Mammary epithelial cell (primary cell): ENCODE results near the gene MRO.

Experiments
- EZH2 ChIP-seq: IDR thresholded peaks from 2 replicates; pipeline ENCODE4 v1.6.1; 2012; ENCODE audit warnings: low read length, inconsistent platforms, borderline replicate concordance
- TF ChIP-seq, protein P1 (sequence below), 2 donors: IDR thresholded peaks in 1 of 2; conservative IDR thresholded peaks in 1 of 2; 2 replicates each; pipeline ENCODE4 v1.5.1; 2011 to 2012; ENCODE audit warnings: inconsistent platforms in 2 of 2, low read length in 2 of 2, mild to moderate bottlenecking in 2 of 2, control low read depth in 1 of 2, low read depth in 1 of 2; ENCODE audit not compliant: insufficient read depth in 1 of 2; ENCODE audit errors: extremely low read depth in 1 of 2

DNA sequence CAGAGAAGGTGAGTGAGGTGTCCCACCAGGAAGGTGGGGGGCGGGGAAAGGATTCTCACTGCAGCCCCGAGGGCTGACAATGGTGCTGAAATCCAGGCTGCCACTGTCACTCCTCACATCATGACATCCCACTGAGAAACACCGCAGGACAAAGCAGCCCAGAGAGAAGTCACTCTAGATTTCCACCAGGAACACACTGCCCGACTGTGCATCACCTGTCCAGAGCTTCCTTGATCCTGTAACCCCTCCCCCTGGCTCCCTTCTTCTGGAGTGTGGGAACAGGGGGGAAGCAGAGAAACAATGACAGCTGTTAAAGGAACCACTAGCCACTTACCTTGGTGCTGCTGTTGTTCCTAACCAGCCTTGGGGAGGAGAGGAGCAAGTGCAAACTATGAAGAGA lies 69.9 kb downstream of the MRO start:
- no peak for TF ChIP-seq EZH2
- TF ChIP-seq, protein P1, sequence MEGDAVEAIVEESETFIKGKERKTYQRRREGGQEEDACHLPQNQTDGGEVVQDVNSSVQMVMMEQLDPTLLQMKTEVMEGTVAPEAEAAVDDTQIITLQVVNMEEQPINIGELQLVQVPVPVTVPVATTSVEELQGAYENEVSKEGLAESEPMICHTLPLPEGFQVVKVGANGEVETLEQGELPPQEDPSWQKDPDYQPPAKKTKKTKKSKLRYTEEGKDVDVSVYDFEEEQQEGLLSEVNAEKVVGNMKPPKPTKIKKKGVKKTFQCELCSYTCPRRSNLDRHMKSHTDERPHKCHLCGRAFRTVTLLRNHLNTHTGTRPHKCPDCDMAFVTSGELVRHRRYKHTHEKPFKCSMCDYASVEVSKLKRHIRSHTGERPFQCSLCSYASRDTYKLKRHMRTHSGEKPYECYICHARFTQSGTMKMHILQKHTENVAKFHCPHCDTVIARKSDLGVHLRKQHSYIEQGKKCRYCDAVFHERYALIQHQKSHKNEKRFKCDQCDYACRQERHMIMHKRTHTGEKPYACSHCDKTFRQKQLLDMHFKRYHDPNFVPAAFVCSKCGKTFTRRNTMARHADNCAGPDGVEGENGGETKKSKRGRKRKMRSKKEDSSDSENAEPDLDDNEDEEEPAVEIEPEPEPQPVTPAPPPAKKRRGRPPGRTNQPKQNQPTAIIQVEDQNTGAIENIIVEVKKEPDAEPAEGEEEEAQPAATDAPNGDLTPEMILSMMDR (conservative IDR thresholded peaks at IDR 0.05 in 1 of 2, IDR thresholded peaks at IDR 0.05 in 1 of 2; ENCODE audit: extremely low read depth in 1 of 2, insufficient read depth in 1 of 2, low read depth in 1 of 2, low read length in 2 of 2), result no peak
